NCI-H345 treated with DMSO at 0.1 percent for 48 hours (cell line): Measurements from ENCODE around the gene CHRM2.

Experiments
- DNase-seq: peaks from one replicate; lab custom pipeline; 2025; ENCODE audit not compliant: unreplicated experiment; lab: John Stamatoyannopoulos, UW

CHRM2 gene

DNA sequence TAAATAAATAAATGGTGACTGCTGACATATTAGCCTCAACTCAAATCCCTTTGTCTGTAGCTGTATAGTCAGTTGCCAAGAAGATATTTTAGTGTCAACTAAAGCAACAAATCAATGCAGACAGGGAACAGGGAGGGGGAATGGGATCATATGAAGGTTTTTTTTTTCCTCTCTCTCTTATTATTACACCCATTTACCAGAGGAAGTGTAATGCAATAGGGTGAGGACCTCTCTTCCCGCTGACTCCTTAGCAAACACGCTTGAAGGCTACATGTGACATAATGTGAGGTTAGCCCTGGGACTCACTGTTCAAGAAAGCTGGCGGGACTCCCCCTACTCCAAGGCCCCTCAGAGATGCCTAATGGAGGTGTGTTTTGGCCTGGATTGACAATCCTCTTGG, 88.2 kb downstream of the CHRM2 start:
- DNase-seq, result no peak

DNA sequence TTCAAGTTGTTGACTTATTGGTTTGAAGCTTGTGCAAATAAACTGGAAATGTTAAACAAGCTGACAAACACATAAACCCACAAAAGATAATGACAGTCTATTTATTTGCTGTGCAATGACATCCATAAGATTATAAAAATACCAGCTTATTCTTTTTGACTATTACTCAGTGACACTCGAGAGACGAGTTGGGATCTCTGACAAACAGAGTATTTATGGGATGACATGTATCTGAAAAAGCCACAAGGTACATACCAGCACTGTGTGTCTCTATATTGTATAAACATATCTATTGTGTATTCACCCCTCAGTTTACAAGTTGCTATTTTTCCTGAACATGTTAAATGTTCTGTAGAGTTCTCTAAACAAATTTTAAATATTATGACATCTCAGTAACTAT, 88.9 kb downstream of the CHRM2 start:
- no peak for DNase-seq

DNA sequence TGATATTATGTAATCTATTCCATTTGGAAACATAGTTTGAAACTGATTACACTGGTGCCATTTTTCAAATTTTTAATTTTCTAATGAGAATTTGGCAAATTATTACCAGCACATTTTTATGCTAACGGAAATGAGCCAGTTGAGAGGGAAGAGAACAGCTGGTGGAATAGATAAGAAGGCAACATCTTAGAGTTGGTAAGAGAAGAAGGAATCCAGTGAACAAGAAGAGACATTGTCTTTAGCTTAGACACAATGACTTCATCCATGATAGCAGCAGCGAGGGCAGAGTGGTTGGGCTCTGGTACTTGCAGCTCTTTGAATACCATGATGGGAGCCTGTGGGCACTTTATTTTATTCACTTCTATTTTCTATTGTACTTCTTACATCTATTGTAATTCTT, 89.6 kb downstream of the CHRM2 start:
- DNase-seq, result no peak

DNA sequence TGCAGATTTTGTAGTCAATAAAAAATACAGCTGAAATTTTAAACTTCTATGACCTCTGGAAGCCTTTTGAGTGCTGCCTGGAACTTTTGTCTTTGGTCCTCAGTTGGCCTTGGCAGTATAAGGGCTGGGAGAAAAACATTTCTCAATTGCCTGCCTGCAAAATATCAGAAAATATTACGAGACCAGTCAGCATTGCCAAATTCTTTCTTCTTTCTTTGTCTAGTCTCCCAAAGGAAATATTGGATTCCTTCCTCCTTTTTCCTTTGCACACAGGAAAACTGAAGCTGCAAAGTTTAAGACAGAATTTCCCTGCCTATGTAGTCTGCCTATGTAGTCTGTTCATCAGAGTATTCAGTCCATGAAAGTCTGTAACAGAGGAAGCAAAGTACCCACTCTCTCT, 95.9 kb downstream of the CHRM2 start:
- DNase-seq, result no peak

DNA sequence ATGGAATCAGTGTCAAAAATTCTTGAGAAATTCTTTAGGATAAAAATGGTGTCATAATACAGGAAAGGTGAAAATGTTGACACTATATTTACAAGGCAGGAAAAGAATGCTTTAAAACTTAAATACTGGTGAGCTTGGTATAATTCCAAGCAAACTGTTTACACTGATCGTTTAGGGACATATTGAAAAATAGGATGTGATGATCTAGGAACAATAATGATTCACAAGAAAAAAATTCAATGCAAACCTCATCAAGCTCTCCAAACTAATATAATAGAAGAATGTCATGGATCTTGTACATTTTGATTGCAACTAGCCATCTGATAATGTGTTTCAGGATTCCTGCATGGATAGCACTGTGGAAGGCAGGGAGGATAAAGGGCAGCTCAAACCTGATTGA, 98.4 kb downstream of the CHRM2 start:
- no peak for DNase-seq

DNA sequence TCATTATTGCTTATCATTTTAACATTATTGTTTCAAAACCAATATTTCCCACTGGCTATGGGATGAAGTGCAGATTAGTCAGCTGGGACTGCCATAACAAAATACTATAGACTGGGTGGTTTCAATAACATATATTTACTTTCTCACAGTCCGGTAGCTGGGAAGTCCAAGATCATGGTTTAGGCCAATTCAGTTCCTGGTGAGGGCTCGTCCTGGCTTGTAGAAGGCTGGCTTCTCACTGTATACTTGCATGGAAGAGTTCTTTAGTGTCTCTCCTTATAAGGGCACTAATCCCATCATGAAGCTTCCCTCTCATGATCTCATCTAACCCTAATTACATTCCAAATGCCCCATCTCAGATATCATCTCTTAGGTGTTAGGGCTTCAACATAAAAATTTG, 101.3 kb downstream of the CHRM2 start:
- DNase-seq, result no peak

DNA sequence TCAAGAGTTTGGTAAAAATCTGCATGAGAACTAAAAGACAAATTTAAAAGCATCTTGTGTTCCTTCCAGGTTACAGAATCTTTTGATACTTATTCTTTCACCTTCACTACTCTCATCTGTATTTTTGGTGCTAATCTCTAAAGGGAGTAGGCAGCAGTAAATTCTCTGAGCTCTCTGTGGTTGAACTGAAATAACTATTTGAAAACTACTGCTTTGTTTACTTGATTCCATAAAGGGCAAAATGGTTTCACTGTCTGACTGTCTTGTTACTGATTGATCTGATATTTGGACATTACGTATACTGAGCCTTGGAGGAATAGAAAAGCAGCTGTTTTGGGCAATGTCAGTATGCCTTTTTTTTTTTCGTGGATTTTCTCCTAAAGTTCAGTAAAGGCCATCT, 103.3 kb downstream of the CHRM2 start:
- no peak for DNase-seq

DNA sequence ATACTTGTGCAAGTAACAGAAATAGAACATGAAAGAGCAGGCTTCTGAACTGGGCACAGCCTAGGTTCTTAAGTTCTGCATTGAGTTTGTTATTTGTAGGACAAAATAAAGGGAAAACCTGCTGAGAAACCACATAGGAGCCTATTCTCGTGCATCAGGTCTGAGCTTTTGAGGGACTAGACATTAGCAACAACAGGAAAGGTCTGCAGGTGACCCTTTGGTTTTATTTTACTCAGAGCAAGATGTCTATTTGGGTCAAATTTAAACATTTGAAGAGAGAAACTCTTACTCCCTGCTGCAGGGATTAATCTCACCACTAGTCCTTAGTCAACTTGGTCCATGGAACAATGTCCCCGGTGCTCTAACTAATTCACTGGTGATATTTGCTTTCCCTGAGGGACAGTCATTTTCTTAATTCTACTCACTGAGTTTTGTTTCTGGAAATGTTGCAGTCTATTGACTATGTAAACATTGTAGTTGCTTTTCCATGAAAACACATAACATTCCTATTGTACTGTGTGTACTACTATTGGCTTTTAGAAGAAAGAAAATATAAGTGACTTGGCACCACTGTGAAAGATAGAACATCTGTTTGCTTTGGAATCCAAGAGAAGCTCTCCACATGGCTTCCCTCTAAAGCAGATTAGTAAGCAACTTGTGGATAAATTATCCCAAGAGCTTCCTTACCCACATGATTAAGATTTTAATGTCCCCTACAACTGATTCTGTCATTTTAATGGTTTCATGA, 108.2 kb downstream of the CHRM2 start:
- no peak for DNase-seq

DNA sequence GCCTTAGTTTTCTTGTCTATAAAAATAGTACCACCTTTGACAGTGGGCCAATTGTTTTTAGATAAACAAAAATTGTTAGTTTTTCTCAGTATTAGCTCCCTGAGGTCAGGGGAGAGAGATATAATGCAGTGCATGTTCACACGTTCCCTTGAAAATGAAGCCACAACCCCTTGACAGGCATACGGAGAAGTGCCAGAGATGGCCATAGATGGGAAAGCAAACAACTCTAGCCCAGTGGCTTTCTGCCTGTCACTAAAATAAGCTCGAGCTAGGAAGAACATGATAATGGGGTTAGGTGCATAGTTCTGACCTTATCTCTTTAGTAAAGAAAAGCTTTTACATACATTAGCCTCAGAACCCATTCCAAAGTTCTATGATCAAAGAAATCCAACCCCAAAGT, 124.9 kb downstream of the CHRM2 start:
- no peak for DNase-seq

DNA sequence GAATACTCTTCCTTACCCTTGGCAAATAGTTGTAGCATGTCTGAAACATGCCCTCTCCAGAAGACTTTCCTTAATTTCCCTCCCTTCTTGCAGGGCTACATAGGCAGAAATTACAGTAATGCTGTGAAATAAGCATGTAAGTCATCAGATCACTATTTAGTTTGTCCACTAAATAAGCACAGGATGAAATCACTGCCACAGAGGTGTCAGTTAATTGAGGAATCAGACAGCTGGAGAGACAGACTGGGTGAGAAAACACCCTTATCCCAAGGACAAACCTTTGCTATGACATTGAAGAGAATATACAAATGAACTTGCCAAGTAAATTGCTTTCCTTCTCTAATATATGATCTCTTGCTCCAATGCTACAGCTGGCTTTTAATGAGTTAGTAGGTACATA, 129.3 kb downstream of the CHRM2 start:
- no peak for DNase-seq

DNA sequence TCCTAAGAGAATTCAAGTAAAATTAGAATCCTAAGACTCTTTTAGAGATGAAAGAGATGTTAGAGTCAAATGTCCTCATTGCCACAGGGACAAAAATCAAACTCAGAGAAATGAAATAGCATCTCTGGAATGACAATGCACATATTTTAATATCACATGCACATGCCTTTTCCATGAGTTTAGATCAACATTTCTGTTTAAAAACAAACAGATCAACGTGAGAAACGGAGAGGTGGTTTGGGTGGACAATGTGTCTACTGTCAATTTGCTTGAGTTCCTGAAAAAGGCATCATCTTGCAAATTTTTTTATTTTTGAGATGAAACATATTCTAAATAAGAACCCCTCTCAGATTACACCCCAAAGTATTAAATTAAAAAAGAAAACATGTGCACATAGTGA, 130.0 kb downstream of the CHRM2 start:
- DNase-seq, result no peak

DNA sequence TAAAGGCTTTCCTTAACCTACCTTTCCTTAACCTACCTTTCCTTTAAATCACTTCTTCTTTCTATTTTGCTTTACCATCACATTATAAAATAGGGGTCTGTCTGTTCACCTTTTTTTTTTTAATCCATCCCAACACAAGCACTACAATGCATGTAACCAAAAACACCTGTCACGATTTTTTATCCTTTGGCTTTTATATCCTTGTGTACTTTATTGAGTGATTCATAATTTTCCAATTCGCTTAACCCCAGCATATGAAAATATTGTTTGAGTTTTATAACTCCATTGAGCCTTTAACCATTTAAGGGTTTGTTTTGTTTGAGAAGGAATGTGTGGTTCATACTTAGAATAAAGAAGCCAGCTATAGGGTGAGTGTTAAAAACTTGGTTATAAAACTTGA, 132.2 kb downstream of the CHRM2 start:
- DNase-seq, result no peak

DNA sequence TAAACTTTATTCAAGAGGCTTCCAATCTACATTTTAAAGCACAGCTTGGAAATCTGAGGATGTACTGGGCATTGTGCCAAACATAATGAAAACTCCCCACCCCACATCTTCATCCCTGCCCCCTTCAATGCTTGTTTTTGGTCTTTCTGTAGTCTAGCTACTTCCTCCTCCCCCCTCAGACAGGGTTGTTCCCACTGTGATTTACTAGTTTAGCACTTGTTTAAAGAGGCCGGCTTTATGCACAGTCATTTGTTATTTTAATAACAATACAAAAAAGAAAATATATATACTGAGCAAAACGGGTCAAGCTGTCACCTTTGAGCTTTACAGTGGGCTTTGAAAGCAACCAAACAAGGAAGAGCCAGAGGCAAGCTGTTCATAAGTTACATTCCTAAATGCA, 132.6 kb downstream of the CHRM2 start:
- DNase-seq, result no peak

DNA sequence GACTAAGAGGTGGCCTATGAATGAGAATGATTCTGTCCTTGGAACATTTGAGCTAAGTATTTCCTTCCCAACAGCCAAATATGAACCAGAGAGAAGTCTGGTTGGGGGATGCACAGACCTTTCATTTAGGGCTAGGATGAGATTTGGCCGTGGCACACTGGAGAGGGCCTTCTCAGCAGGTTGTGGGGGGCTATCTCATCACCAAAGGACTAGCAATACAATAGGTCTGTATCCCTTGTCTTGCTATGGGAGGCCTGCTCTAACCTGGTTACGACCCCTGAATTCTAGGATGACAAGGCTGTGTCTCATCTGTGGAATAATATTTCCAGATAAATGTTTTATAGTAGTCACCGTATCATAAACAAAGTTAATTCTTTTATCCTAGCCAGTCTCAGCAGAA, 133.0 kb downstream of the CHRM2 start:
- DNase-seq, result no peak

DNA sequence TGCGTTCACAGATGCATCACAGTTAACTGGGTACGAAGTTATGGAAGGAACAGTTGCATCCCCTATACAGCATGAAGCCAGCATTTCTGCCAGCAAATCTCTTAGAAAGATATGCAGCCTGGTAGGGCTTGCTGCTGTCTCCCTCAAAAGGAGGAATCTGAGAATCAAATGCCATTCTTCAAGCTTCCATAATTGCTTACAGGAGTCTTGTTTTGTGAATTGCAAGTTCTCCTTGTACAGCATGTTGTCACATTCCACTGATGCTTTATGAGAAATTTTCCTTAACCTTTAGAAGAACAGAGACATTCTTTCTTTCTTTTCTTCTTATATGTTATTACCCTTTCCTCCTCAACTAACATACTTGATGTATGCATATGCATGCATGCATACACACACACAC, 134.6 kb downstream of the CHRM2 start:
- DNase-seq, result no peak

DNA sequence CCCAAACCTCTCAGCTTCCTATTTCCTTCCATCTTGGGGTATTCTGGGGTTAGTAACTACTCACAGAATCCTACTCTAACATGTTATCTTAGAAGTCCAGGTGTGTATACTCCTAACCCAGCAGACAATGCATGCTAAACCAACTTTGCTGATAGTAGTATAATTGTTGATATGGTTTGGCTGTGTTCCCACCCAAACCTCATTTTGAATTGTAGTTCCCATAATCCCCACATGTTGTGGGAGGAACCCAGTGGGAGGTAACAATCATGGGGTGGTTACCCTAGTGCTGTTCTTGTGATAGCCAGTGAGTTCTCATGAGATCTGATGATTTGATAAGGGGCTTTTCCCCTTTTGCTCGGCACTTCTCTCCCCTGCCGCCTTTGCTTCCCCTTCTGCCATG, 135.1 kb downstream of the CHRM2 start:
- no peak for DNase-seq

DNA sequence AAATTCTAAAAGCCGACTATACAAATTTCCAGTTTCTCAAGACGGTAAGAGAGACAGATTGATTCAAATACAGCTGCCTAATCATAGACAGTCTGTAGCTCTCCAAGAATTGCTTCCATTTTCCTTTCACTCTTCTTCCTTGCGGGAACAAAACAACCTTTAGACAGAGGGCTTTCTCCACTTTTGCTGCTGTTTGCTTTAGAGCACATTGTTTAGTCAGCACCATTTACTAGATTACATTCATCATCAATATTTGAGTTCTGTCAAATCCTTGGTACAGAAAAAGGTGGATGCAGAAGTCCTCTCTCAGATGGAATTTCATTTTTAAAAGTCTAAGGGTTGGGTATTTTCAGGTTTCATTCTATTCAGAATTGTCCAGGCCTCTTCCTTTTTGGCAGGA, 137.4 kb downstream of the CHRM2 start:
- no peak for DNase-seq

DNA sequence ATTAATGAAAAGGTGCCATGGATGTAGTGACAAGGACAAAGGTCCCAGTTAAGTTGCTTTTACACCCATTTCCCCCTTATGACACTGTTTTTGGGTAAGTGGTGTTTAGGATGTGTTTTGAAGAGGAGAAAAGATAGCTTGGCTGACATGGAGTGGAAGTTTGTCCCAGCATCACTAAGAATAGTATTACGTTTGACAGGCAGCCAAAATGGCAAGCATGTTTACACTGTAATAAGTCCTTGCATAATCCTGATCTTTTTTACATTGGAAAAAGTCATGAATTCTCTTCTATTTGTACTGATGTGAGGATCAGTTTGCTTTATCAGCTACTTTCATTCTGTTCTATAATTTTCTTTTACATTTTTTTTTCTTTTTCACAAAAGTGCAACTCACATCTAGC, 137.8 kb downstream of the CHRM2 start:
- no peak for DNase-seq

DNA sequence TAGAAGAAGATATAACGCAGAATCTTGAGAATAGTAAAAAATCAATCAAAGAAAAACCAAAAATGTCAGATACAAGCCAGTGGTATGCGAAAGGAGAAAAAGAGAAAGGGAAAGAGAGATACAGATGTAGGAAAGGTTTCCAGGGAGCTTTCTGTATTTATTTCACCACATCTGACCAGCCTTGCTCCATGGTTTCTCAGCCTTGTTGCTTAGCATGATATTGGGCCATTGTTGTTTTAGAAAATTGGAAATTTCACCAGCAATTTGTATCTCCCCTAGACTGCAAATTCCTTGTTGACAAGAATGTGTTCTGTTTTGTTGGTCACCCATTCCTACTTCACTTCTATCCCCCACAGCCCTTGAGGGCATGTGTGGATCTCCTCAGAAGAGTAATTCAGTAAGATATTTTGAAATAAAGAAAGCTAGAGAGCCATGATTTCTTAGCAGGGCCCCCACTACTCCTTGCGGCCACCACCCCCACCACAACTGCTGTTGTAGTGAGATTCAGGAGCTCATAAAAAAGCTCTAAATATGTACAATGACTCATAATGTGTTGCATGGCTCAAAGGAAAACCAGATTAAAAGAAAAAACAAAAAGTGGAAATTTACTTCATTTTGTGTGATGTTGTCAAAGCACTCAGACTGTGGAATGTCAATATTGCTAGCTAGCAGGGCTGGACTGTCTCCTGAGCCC, 138.7 kb downstream of the CHRM2 start:
- no peak for DNase-seq

DNA sequence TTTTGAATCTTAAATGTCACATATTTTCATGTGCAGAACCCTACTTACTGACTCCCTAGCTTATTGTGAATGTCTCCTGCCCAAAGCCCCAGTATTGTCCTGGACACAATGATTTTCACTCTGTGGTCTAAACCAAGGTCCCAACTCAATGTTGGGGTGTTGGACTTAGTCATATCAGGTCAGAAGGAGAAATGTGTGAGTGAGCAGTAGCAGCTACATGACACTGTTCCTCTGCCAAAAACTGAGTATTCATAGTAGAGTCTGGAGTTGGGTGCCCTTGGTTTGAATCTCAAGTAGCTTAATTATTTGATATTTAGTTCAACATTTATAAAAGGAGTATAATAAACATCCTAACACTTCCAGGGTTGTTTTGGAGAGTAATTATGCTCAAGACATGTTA, 141.0 kb downstream of the CHRM2 start:
- DNase-seq, result no peak

DNA sequence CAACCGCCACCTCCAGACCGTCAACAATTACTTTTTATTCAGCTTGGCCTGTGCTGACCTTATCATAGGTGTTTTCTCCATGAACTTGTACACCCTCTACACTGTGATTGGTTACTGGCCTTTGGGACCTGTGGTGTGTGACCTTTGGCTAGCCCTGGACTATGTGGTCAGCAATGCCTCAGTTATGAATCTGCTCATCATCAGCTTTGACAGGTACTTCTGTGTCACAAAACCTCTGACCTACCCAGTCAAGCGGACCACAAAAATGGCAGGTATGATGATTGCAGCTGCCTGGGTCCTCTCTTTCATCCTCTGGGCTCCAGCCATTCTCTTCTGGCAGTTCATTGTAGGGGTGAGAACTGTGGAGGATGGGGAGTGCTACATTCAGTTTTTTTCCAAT, 146.6 kb downstream of the CHRM2 start:
- no peak for DNase-seq

DNA sequence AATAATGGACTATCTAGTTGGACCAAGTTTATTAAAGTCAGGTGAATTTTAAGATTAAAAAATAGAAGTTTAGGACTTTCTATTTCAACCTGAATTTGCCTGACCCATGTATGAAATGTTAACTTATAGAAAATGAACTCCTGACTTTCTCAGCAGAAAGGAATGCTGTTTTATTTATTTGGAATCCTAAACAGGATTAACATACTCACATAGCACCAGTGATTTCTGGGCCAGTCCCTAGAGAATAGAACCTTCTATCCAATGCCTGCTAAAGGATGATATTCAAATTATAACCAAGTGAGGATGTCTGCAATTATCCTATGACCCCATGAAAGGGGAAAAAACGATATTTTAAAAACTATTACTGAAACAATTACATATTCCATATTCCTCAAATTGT, 148.8 kb downstream of the CHRM2 start:
- no peak for DNase-seq

DNA sequence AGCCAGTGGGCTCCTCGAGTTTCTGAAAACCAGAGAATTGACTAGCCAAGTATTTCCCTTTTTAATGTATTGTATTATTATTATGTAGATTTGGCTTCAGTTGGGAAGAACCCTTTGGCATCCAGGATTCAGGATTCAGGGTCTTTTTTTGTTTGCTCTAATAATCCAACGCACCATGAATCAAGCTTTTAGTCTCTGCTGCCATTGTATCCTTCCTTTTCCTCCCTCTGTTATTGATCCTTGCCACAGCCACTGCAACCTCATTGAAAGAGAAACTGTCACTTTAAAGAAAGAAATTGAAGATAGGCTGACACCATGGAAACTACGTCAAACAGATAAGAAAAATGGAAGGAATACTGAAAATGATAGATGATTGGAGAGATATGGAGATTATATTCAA, 150.0 kb downstream of the CHRM2 start:
- DNase-seq, result no peak
